IPS-15b (cell line): ENCODE results near the gene ZNF664.

Source experiments
- H3K27me3 ChIP-seq: one replicate; pipeline ENCODE4 v1.6.1; 2013; ENCODE audit warnings: low read length; ENCODE audit not compliant: control insufficient read depth, insufficient read depth
- H3K36me3 ChIP-seq: one replicate; pipeline ENCODE4 v1.6.1; 2013; ENCODE audit warnings: low read length; ENCODE audit not compliant: control insufficient read depth, insufficient read depth
- H3K4me1 ChIP-seq: one replicate; pipeline ENCODE4 v1.6.1; 2013; ENCODE audit warnings: mild to moderate bottlenecking, low read length; ENCODE audit not compliant: control insufficient read depth, insufficient read depth
- H3K4me3 ChIP-seq: one replicate; pipeline ENCODE4 v1.5.1; 2013; ENCODE audit warnings: low read depth, low read length
- H3K9ac ChIP-seq: one replicate; pipeline ENCODE4 v1.6.1; 2013; ENCODE audit warnings: low read depth, mild to moderate bottlenecking, low read length
- H3K9me3 ChIP-seq: one replicate; pipeline ENCODE4 v1.6.1; 2013; ENCODE audit warnings: mild to moderate bottlenecking, low read length; ENCODE audit not compliant: control insufficient read depth, insufficient read depth

ZNF664 gene

DNA sequence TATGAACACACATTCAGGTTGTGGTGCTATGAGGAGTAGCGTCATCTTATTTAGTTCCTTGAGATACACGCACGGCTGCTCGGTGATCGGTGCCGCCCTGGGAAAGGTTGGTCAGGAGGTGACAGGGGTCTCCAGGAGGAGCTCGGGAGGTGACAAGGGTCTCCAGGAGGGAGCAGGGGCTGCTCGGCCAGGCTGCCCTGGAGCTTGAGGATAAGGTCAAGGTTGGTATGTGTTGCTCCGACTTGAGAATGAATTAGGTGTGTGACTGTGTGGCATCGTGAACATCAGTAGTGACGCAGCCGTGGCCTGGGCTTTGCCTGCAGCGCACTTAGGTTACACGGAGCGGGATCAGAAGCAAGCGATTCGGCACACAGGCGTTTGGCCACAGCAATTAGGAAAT lies 36.5 kb upstream of the ZNF664 start:
- Histone ChIP-seq H3K9me3 (no peaks in the 10 kb centered on the region), H3K4me1 (no peaks in the 10 kb centered on the region), H3K27me3 (peaks cover 3% of the 10 kb centered on the region), H3K4me3 (no peak overlapping the region), H3K9ac (no peak overlapping the region), H3K36me3 (no peaks in the 10 kb centered on the region)

DNA sequence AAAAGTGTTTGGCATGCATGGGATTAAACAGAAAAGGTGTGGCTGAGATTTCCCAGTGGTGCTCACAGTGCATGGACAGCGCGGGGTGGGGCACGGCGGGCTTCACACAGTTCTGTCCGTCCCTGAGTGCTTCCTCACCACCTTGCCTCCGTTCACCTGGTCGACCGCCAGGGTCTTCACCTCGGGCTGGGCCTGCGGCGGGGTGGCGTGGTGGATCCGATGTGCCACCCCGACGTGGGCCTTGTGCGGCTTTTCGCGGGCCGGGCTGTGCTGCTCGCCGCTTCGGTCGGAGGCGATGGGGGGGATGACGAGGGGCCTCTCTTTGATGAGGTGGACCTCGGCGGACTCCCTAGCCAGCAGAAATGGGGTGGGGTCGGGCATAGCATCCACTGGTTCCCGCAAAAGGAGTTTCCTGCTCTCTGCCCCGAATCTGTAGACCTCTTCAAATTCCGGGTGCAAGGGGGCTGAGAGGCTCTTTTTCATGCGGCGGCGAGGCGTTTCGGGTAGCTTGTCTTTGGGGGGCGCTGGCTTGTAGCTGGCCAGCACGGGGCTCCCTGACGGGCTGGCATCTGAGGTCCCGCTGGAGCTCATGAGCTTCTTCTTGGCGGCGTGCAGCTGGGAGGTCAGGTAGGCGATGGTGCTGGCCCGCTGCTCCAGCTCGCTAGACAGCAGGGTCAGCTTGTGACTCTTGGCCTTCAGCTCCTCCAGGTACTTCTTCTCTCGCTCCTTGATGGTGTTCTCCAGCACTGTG lies 35.9 kb upstream of the ZNF664 start:
- Histone ChIP-seq H3K4me3 (no peak overlapping the region), H3K36me3 (no peaks in the 10 kb centered on the region), H3K9me3 (no peaks in the 10 kb centered on the region), H3K4me1 (no peaks in the 10 kb centered on the region), H3K9ac (no peak overlapping the region), H3K27me3 (peaks cover 3% of the 10 kb centered on the region)

GRCh38 chr12:123937707-123938591 lies 35.1 kb upstream of the ZNF664 start:
- no peak overlapping the region for H3K9ac ChIP-seq
- no peaks in the 10 kb centered on the region for H3K27me3 ChIP-seq
- no peak overlapping the region for H3K4me3 ChIP-seq
- H3K9me3 ChIP-seq = no peaks in the 10 kb centered on the region
- no peaks in the 10 kb centered on the region for H3K4me1 ChIP-seq
- no peaks in the 10 kb centered on the region for H3K36me3 ChIP-seq

DNA sequence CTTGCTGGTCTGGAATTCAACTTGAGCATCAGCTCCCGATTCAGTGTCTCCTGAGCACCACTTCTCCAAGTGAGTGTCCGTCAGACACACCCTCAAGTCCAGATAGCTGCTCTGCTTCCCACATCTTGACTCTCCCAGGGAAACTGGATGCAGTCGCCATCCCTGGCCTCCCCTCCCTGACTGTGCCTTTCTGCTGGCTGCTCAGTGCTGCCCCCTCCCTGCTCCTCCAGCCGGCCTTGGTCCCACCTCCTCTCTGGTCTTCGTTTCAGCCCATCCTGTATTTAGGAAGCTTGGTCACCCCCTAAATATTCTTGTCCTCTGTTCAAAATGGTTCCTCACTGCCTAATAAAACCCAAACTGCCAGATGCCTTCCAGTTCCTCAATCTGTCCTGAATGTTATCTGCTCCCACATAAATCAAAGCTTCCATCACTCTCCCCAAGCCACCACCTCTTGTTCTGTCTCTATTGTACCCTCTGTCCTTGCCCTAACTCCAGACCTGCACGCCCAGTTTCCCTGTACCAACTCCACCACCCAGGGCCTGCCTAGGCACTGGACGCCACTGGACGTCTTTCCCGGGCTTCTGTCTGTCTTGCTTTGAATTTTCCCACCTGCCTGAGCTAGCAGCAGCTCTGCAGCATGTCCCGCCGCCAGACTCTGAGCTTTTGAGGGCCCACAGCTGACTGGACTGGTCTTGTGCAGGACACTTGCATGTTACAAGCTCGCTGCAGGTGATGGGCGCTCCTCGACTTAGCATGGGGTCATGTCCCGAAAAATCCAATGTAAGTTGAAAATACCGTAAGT lies 34.1 kb upstream of the ZNF664 start:
- H3K9ac ChIP-seq = no peak overlapping the region
- H3K27me3 ChIP-seq = no peaks in the 10 kb centered on the region
- H3K4me1 ChIP-seq = no peaks in the 10 kb centered on the region
- H3K9me3 ChIP-seq = no peaks in the 10 kb centered on the region
- H3K4me3 ChIP-seq = no peak overlapping the region
- H3K36me3 ChIP-seq = no peaks in the 10 kb centered on the region

DNA sequence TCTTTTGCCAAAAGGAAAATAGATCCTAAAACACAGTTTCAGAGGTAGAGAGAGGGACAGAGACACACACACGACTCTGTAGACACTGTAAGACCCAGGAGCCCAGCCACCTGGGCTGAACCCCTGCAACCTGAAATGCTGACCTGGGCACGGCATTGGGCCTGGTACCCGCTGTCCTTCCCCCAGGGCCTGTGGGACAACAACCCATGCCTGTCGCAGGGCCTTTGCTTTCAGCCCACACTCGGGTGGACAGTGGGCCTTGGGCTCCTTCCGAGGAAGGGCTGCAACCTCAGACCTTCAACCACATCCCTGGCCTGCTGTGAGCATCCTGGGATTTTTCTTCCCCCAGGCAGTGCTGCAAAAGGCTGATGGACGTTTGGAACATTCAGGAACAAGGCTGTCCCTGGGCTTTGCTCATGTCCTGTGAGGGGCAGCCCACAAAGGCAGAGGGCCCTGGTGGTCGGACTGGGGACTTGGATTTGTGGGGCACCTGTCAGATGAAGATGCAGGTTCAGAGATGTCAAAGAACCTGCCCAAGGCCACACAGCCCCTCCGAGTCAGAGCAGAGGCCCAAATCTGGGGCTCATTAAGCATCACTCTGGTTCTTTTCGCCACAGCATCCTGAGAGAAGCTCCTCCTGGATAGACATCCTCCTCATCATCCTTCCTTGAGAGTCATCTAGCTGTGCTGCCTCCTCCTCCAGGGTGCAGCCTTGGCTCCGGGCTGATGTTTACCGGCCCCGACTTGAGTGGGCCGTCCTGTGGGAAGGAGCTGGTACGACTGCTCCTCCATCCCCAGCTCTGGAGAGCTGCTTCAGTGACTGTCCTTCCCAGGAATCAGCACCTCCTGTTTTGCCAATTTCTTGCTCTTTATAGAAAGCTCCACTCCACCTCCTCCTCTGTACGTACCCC lies 33.0 kb upstream of the ZNF664 start:
- H3K27me3 ChIP-seq = peaks cover 1% of the 10 kb centered on the region
- H3K4me3 ChIP-seq = no peak overlapping the region
- no peak overlapping the region for H3K9ac ChIP-seq
- no peaks in the 10 kb centered on the region for H3K36me3 ChIP-seq
- no peaks in the 10 kb centered on the region for H3K4me1 ChIP-seq
- H3K9me3 ChIP-seq = no peaks in the 10 kb centered on the region

GRCh38 chr12:123940627-123940966 lies 32.4 kb upstream of the ZNF664 start:
- Histone ChIP-seq H3K36me3 (no peaks in the 10 kb centered on the region), H3K27me3 (peaks cover 5% of the 10 kb centered on the region), H3K9ac (no peak overlapping the region), H3K4me3 (no peak overlapping the region), H3K4me1 (no peaks in the 10 kb centered on the region), H3K9me3 (no peaks in the 10 kb centered on the region)

- no peak overlapping the region for H3K9ac ChIP-seq
- no peaks in the 10 kb centered on the region for H3K4me1 ChIP-seq
- H3K27me3 ChIP-seq = peaks cover 5% of the 10 kb centered on the region
- no peaks in the 10 kb centered on the region for H3K36me3 ChIP-seq
- H3K9me3 ChIP-seq = no peaks in the 10 kb centered on the region
- no peak overlapping the region for H3K4me3 ChIP-seq
Observed at GRCh38 chr12:123941000-123941399, 32.0 kb upstream of the ZNF664 start.

DNA sequence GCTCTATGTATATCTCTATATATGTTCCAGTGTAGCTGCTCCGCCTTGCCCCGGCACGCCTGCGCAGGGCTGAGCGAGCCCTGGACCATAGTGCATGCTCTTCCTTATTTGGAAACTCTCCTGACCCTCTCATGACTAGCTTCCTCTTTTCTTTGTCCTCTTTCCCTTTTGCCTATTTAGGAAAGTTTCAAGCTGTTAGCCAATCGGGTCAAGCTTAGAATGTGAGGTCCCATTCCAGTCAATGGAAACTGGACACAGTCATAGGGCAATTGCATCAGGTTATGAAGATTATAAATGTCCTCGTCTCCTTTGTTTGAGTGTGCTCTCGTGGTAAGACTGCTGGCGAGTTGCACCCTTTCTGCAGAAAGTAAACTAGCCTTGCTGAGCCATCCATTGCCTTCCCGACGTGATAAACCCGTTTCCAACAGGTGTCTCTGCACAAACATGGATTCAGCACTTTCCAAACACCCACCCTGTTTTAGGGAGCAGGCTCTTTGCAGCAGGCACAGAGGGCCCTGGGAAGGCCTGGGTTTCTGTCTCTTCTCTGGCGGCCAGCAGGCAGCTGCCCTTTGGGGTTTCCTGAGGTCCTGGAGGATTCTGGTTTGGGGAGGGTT lies 31.3 kb upstream of the ZNF664 start:
- H3K4me3 ChIP-seq = no peak overlapping the region
- H3K9me3 ChIP-seq = no peaks in the 10 kb centered on the region
- no peaks in the 10 kb centered on the region for H3K4me1 ChIP-seq
- H3K36me3 ChIP-seq = no peaks in the 10 kb centered on the region
- peaks cover 5% of the 10 kb centered on the region for H3K27me3 ChIP-seq
- no peak overlapping the region for H3K9ac ChIP-seq

DNA sequence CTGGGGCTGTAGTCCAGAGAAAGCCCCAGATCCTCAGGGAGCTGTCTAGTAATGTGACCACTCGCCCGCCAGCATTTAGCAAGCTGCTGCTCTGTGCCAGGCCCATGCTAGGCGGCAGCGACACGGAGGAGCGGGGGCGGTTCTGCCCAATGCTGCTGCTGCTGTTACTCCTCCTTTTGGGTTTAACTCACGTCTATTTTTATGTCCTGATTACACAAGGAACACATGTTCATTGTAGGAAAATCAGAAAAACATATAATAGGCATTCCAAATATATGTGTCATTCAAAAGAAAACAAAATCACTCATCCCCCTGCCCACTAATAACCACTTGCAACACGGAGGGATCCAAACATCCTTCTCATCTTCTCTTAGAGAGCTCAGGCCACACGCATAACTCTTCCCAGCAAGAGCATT lies 30.8 kb upstream of the ZNF664 start:
- no peak overlapping the region for H3K4me3 ChIP-seq
- H3K9ac ChIP-seq = no peak overlapping the region
- H3K36me3 ChIP-seq = no peaks in the 10 kb centered on the region

DNA sequence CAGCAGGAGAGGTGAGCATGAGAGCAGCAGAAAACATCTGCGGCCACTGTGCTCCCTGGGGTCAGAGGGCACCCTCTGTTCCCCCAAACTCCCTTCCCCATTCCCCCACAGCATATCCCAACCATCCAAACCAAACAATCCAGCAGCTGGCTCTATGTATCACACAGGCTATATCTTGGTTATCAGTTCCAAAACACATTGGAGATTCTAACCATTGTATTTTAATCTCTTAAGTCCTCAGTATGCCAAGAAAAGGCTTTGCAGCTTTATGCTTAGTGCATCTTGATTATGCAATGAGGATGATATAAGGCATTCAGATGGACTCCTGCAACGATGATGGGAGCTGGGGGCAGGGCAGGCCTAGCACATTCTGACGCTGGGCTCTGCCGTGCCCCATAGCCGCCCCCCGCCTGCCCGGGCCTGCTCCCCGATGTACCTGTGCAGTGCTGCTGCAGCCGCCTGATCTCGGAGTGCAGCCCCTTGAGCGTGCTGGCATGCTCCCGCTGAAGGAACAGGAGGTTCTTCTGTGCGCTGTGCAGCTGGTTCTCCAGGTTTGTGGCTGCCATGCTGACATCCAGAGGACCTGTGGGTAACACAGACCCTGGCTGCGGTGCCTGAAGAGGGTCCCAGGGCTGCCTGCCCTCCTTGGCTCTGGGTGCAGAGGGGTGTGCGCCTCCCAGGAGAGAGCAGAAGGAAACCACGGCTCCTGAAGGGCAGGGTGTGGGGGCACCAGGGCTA lies 29.9 kb upstream of the ZNF664 start:
- Histone ChIP-seq H3K4me1 (no peaks in the 10 kb centered on the region), H3K36me3 (no peaks in the 10 kb centered on the region), H3K27me3 (peaks cover 5% of the 10 kb centered on the region), H3K9me3 (no peaks in the 10 kb centered on the region), H3K9ac (no peak overlapping the region), H3K4me3 (no peak overlapping the region)

More for the DNA sequence above, 30.8 kb upstream of the ZNF664 start:
- H3K4me1 ChIP-seq = no peaks in the 10 kb centered on the region
- H3K27me3 ChIP-seq = peaks cover 5% of the 10 kb centered on the region
- H3K9me3 ChIP-seq = no peaks in the 10 kb centered on the region
